HT1080 (cell line): ENCODE measurements around the gene MOG. TPM values are rescaled to one million over a fixed set of nuclear protein-coding genes. Genes with fewer than 3 reads are reported as not detected.

ENCODE experiments used
- DNase-seq: peaks from one replicate; pipeline ENCODE4 v3.0.0-alpha.2; 2015; ENCODE audit warnings: low read depth
- polyA plus RNA-seq, 2 experiments: library from polyadenylated mRNA; depleted of rRNA; stranded (reverse); fragments of >200 nt; gene quantifications; 2 replicates each; pipeline ENCODE4 v1.2.3, GENCODE V29; 2015
- total RNA-seq: library from RNA; depleted of rRNA; stranded (reverse); fragments of >200 nt; shearing (Covaris generic); gene quantifications from 2 replicates; pipeline ENCODE4 v1.2.3, GENCODE V29; 2014; rRNA removed

Gene MOG
- total RNA-seq, result not detected in 2 replicates
- not detected in 2 replicates for polyA plus RNA-seq (2015; cell fraction: cytosol; rRNA removed)
- polyA plus RNA-seq (2015; cell fraction: nucleus; rRNA removed), result not detected in 2 replicates

GRCh38 chr6:29656798-29657197 lies at the start of gene MOG:
Gene MOG, plus strand, starts transcription at chr6:29657092. Its CDS starts 118 bp downstream, at chr6:29657210.
- no peak for DNase-seq

GRCh38 chr6:29608131-29608530 lies 48.8 kb upstream of the MOG start:
- DNase-seq, result no peak

GRCh38 chr6:29610540-29610939 lies 46.4 kb upstream of the MOG start:
- DNase-seq, result no peak

- DNase-seq, result no peak
These were observed 45.5 kb upstream of the MOG start for GRCh38 chr6:29611426-29611825.

GRCh38 chr6:29617782-29618554 lies 38.9 kb upstream of the MOG start:
- DNase-seq, result no peak

- no peak for DNase-seq
These were observed 37.2 kb upstream of the MOG start for GRCh38 chr6:29619578-29620160.

- DNase-seq, result no peak
These were observed 36.3 kb upstream of the MOG start for GRCh38 chr6:29620630-29621029.

GRCh38 chr6:29624520-29624961 lies 32.4 kb upstream of the MOG start:
- no peak for DNase-seq

- DNase-seq, result no peak
These were observed 31.5 kb upstream of the MOG start for GRCh38 chr6:29625337-29625930.

GRCh38 chr6:29626948-29627754 lies 29.7 kb upstream of the MOG start:
- no peak for DNase-seq

GRCh38 chr6:29627755-29628418 lies 29.0 kb upstream of the MOG start:
- peak; percentile 63 for DNase-seq

- peak; percentile 85 for DNase-seq
These were observed 28.2 kb upstream of the MOG start for GRCh38 chr6:29628419-29629281.

- peak; percentile 47 for DNase-seq
These were observed 27.3 kb upstream of the MOG start for GRCh38 chr6:29629571-29629970.

- DNase-seq, result no peak
These were observed 26.6 kb upstream of the MOG start for GRCh38 chr6:29630315-29630714.

- DNase-seq, result peak; percentile 65
These were observed 25.6 kb upstream of the MOG start for GRCh38 chr6:29631209-29631810.

GRCh38 chr6:29631860-29632731 lies 24.8 kb upstream of the MOG start:
- peak; percentile 46 for DNase-seq

GRCh38 chr6:29632789-29633533 lies 23.9 kb upstream of the MOG start, which contains the start of gene GABBR1:
Gene GABBR1, minus strand, starts transcription at chr6:29633183. Its CDS starts 798 bp downstream, at chr6:29632385.
- DNase-seq, result peak; percentile 76

- DNase-seq, result no peak
These were observed 23.4 kb upstream of the MOG start for GRCh38 chr6:29633534-29633905.
